ENCODE data around the gene PNMA6F.

PNMA6F gene

DNA sequence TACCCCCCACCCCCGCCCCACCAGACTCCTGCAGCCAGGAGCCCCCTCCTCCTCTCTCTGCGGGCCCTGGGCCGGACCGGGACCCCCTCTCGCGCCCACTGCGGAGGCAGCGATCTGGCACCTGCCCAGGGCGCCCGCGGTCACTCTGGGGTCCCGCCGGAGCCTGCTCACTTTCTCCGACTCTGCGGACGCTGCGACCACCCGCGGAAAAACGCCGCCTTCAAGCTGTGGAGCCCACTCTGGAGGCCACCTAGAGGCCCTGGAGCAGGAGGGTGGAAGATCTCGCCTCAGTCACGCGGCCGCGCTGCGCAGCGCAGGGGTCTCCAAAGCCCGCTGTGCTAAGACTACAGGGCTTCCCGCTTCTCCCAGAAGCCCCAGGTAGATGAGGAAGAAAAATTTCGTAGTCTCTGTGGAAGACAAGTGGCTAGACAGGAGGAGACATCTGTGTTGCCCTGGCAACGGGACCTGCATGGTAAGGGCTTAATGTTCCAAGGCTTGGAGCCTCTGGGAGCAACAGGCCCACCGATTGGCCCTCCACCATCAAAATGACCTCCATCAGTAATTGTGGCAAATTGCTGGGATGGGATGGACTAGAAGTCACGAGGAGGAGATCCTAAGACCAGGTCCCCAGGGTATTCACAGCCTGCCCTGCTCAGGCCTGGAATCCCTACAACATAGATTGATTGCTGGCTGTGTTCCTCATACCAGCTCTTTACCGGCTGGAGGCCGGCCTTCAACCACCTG lies at the start of gene PNMA6F:
Gene PNMA6F (minus strand): TSS at position 387 of the 744 bp plus-strand sequence. CDS start 1,093 bp downstream, outside the sequence.
- no peak for DNase-seq

DNA sequence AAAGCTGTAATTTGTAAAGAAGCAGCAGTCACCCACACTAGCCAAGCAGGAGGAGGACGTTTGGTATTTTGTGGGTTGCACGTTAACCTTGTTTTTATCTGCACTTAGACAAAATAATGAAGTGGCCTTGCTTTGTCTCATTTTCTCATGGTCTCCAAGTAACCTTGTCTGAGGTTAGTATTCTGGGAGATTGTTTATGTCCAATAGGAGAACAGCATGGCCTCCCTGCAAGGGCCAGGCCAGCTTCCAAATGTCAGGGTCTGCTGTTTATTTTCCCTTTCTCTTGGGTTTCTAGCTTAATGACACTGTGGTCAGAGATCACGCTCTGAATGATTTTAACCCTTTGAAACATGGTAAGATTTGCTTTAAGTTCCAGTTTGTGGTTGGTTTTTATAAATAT lies 49.7 kb upstream of the PNMA6F start:
- no peak for DNase-seq

- DNase-seq = no peak
These were observed 48.9 kb upstream of the PNMA6F start for GRCh38 chrX:153370293-153371055.

DNA sequence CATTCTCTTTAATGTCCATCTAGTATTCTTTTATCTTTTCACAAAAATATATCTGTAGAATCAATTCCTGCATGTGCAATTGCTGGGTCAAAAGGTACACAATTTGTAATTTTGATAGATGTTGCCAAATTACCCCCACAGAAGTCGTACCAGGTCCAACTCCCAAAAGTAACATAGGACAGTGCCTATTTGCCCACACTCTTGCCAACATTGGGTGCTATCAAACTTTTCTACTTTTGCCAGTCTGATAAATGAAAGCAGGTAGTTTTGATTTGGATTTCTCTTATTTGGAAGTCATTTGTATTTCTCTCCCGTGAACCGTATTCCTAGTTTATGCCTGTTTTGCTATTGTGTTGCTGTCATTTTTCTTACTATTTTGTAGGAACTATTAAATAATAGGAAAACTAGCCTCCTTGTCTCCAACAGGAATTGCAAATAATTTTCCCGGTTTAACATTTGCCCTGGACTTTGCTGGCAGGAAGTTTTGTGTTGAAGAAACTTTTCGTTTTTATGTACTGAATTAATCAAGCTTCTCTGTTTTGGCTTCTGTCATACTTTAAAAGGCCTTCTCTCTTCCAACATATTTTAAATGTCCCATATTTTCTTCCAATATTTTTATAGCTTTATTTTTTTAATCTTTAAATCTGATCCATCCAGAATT lies 45.4 kb upstream of the PNMA6F start:
- DNase-seq = no peak

- DNase-seq = no peak
These were observed 44.6 kb upstream of the PNMA6F start for GRCh38 chrX:153366119-153366518.

DNA sequence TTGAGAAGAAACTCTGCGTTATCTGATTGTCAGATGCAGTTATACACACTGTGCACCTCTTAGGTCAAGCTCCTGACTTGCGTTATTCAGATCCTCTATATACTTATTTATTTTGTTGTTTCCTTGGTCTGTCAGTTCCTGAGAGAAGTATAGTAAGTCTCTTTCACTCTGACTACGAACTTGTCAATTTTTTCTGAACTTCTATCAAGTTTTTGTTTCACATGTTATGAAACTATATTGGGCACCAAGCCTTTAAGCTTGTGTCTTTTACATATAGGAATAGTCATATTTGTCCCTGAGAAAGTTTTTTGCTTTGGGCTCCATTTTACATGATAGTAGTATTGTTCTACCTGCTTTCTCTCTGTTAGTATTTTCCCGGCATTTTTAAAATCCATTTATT lies 44.1 kb upstream of the PNMA6F start:
- no peak for DNase-seq

DNA sequence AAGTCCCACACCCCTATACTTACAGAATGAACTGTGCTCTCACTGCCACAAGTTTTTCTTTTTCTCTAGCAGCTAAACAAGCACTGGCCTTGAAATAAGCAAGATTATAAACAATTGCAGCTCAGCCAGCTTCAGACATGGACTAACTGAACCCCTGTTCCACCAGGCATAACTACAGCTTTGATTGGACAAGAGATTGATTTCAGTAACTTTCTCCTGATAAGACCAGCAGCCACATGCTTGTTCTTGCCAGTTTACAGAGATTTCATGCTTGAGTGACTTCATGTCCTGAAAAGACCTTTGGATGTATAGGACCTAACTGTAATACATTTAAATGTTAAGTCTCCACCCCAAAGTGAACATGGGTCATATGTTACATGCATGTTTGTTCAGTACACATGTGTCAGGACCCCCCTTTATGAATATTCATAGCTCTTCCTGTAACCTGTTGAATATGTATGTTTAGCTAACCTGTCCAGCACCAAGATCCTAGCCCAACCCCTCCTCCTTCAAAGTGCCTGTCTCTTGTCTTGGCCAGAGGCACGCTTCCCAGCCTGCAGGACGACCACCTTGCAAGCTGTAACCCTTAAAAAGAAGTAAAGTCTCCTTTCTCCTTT lies 40.3 kb upstream of the PNMA6F start:
- DNase-seq = no peak

GRCh38 chrX:153357877-153358276 lies 36.3 kb upstream of the PNMA6F start:
- no peak for DNase-seq

DNA sequence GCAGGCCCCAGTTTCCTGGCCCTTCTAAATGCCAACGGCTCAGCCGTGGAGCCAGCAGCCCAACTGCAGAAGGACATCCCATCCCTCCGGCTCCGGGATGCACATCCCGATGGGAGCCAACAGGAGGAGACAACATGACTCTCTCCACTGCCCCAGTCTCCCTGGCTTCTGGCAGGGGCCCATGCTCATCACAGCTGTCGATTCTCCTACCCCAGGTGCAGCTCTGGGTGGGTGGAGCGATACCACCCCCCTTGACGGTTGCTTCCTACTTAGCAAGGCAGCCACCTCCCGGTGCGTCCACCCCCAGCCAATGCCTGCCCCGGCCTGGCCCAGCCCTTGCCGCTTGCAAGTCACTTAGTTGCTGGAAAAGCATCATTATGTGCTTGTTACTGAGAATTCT lies 31.8 kb upstream of the PNMA6F start:
- DNase-seq = no peak

DNA sequence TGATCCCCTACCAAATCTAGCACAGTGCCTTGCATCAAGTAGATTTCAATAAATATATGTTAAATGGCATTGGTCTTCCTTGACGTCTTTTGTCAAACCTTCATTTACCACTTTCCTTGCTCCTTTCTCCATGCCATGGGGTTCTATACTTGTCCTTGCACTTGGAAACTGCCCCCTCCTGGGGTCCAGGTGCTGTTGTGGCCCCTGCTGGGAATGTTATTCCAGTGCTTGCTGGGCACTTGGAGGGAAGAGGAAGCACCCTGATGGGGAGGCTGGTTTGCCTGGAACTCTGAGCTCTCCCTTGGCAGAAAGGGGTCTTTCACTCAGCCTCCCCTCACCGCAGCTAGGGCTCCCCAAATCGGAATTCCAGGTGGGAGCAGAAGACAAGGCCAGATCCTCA lies 31.3 kb upstream of the PNMA6F start:
- no peak for DNase-seq

GRCh38 chrX:153351981-153352380 lies 30.4 kb upstream of the PNMA6F start:
- DNase-seq = no peak

- DNase-seq = no peak
These were observed 28.4 kb upstream of the PNMA6F start for GRCh38 chrX:153349952-153350351.

DNA sequence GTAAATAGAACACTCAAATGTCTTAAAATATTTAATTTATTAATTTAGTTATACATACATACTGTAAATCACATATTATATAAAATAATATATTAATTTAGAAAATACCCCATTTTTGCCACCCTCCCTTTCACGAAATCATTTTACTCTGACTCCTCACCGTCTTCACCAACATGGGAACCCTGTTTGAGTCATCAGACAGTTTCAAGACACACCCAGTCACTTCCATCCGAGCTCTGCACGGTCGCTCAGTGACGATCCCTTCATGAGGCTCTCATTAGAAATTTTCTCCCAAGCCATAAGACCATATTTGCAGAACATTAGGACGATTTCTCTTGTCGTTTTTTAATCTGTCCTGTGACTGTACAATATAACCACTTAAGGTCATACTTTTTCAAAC lies 26.9 kb upstream of the PNMA6F start:
- no peak for DNase-seq

- no peak for DNase-seq
These were observed 26.0 kb upstream of the PNMA6F start for GRCh38 chrX:153347530-153347929.

DNA sequence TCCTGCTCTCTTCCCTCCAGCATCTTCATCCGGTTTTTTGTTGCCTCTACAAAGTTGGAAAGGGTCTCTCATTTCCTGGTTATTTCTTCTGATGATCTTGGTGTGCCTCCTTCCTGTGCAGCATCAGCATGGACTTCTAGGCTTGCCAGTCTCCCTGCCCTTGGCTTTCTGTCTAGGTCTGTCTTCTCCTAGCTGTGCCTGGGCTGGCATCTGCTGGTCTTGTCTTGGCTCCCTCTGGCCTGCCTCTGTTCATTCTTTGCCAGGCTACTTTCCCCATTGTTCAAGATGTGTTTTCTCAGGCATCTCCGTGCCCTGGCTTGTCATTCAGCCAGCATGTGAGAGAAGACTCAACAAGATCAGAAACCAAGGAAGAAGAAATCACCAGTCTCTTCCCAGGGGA lies 22.1 kb upstream of the PNMA6F start:
- no peak for DNase-seq

- DNase-seq = no peak
These were observed 21.4 kb upstream of the PNMA6F start for GRCh38 chrX:153342762-153343558.

DNA sequence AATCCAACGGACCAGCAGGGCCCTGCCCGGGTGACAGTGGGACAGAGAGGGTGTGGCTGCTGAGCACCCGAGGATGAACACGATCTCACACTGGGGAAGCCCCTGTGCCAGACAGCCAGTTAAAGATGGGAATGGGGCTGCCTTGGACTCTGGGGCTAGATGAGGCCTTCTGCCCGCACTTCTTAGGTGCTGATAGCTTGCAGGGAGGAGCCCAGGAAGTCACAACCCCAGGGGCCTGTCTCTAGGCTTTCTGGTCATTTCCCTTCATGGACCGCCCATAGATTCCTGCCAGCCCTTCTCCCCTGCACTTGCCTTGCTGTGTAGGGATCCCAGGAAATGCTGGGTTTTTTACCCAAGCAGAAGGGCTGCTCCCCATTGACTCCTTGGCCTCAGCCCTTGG lies 18.5 kb upstream of the PNMA6F start:
- no peak for DNase-seq

DNA sequence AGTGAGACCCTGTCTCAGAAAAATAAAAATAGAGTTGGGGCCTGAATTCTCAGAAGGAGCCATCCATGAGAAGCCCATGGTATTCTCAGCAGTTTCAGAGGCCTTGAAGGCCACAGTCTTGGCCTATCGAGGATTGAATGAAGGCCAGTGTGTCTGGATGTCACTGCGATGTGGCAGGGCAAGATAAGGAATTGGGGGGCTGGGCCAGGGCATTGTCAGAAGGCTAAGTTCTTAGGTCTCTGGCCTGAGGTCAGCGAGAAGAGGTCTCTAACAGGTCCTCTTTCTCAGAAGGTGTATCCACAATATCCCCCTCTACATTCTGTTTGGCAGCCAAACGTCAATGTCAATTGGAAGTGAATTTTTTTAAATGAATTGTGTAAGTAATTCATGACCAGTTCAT lies 18.1 kb upstream of the PNMA6F start:
- DNase-seq = no peak

- DNase-seq = no peak
These were observed 17.3 kb upstream of the PNMA6F start for GRCh38 chrX:153338836-153339235.

DNA sequence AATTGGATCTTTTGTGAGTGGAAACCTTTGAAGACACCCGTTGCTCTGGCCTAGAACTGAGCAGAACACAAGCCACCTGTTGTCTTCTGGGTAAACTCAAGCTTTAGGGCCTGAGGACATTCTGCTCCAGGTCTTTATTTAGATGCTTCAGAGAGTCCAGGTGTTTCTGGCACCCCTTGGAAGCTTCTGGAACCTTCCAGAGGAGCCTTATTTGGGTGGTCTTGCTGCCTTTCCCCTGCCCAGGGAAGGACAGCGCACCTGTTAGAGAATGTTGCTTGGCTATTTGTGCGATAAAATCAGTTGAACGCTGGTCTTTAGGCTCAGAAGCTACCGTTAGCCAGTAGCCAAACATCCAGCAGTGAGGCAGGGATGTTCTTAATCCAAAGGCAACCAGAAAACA lies 15.4 kb upstream of the PNMA6F start:
- no peak for DNase-seq

DNA sequence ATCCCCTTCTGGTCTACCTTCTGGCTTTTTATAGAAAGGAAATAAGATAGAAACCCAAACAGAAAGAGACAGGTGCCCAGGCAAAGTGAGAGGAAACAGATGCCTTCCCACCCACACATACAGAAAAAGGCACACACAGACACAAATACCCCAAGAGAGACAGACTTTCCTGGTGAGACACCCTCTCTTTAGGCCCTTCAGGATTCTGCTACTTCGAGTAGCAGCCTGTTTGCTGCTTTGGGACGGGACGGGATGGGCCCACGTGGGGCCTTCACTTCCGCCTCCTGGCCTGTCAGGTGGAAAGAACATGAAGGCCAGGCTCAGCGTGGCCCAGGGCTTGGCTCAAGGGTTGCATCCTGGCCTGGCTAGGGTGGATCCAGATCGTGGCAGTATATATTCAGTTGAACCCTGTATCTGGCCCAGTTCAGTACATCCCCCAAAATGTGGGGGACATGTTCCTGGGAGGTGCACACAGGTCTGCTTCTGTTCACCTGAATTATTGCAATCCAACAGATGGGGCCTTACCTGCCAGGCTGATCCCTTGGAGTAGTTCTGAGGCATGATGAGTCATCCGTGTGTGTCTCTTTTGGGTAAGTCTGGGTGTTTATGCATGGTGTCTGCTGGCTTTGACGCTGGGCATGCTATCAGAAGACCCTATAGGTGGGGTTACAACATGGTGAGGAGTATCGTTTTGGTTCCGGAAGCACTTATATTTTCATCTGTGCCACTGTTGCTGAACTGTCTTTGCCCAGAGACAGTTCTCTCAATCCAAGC lies 14.7 kb upstream of the PNMA6F start:
- no peak for DNase-seq
